ENCODE data around the gene ZMYND8.

ZMYND8 gene

GRCh38 chr20:47198254-47198671 is 158.2 kb downstream of the ZMYND8 start:
- no peak for TF ChIP-seq REST (IDR thresholded peaks at IDR 0.05; ENCODE audit: insufficient read depth in 1 of 2, low read depth in 2 of 2, low read length in 2 of 2)
- TF ChIP-seq POLR2AphosphoS5 (IDR thresholded peaks at IDR 0.05; ENCODE audit: low read depth, low read length): no peak
- no peak for TF ChIP-seq SIN3A (IDR thresholded peaks at IDR 0.05; ENCODE audit: borderline replicate concordance, insufficient read depth, low read length)
- no peak for TF ChIP-seq FOXP2 (optimal IDR thresholded peaks at IDR 0.05; ENCODE audit: borderline replicate concordance, extremely low read depth, extremely low read length, insufficient read depth)
- no peak for TF ChIP-seq TAF1 (IDR thresholded peaks at IDR 0.05; ENCODE audit: borderline replicate concordance, insufficient read depth, low read length)

DNA sequence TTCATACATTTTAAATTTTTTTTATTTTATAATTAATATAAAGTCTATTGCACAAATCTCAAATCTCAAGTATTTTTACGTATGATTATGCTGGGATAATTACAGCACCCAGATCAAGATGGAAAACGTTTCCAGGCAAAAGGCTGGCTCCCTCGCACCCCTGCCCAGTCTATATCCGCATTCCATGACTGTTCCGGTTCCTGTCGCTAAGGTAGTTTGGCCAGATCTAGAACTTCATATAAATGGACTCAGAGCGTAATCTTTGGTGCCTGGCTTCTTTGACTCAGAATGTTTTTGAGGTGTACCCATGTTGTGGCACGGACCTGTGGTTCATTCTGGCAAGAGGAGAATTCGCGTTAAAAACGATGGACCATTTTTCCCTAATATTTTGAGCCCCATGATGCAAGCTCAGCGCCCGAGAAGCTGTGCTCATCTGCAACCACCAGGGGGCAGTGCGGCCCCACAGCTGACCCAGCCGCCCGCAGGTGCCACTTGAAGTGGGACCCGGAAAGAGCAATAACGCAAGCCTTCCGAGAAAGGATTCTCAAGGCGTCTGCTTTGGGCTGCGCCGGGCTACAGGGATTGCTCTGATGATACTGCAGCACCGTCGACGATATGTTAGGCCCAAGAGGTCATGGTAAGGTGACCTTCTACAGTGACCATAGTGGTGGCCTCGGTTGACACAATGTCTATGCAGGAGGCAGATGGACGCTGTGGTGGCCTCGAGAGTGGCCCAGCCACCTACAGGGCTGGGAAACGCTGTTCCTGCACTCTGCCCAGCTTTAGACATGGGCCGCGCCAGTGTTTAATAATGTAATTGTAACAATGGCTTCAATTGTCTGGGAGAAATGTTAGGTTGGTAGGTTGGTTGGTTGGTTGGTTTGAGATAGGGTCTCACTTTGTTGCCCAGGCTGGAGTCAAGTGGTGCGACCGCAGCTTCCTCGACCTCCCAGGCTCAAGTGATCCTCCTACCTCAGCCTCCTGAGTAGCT is 160.1 kb downstream of the ZMYND8 start:
- TF ChIP-seq POLR2AphosphoS5 (IDR thresholded peaks at IDR 0.05; ENCODE audit: low read depth, low read length) (no peak), REST (IDR thresholded peaks at IDR 0.05; ENCODE audit: insufficient read depth in 1 of 2, low read depth in 2 of 2, low read length in 2 of 2) (no peak), TAF1 (IDR thresholded peaks at IDR 0.05; ENCODE audit: borderline replicate concordance, insufficient read depth, low read length) (no peak), FOXP2 (optimal IDR thresholded peaks at IDR 0.05; ENCODE audit: borderline replicate concordance, extremely low read depth, extremely low read length, insufficient read depth) (no peak), SIN3A (IDR thresholded peaks at IDR 0.05; ENCODE audit: borderline replicate concordance, insufficient read depth, low read length) (no peak)

DNA sequence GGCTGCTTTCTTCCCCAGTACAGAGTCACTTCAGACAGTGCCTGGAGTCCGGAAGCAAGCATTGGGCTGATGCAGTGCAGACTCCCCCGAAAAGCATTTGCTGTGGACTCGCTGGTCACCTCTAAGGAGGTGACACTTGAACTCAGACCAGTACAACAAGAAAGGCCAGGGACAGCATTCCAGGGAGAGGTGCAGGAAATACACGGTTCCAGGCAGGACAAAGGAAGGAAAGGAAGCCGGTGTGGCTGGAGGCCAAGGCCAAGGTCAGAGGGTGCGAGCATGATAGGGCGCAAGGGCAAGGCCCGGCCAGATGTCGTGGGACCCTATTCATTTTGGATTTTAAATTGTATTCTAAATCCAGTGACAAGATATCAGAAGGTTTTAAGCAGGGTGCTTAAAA is 160.9 kb downstream of the ZMYND8 start:
- TF ChIP-seq POLR2AphosphoS5 (IDR thresholded peaks at IDR 0.05; ENCODE audit: low read depth, low read length): no peak
- no peak for TF ChIP-seq FOXP2 (optimal IDR thresholded peaks at IDR 0.05; ENCODE audit: borderline replicate concordance, extremely low read depth, extremely low read length, insufficient read depth)
- TF ChIP-seq REST (IDR thresholded peaks at IDR 0.05; ENCODE audit: insufficient read depth in 1 of 2, low read depth in 2 of 2, low read length in 2 of 2): no peak
- TF ChIP-seq TAF1 (IDR thresholded peaks at IDR 0.05; ENCODE audit: borderline replicate concordance, insufficient read depth, low read length): no peak
- no peak for TF ChIP-seq SIN3A (IDR thresholded peaks at IDR 0.05; ENCODE audit: borderline replicate concordance, insufficient read depth, low read length)

GRCh38 chr20:47191956-47192355 is 164.5 kb downstream of the ZMYND8 start:
- TF ChIP-seq REST (IDR thresholded peaks at IDR 0.05; ENCODE audit: insufficient read depth in 1 of 2, low read depth in 2 of 2, low read length in 2 of 2) (no peak), SIN3A (IDR thresholded peaks at IDR 0.05; ENCODE audit: borderline replicate concordance, insufficient read depth, low read length) (no peak), TAF1 (IDR thresholded peaks at IDR 0.05; ENCODE audit: borderline replicate concordance, insufficient read depth, low read length) (no peak), POLR2AphosphoS5 (IDR thresholded peaks at IDR 0.05; ENCODE audit: low read depth, low read length) (no peak), FOXP2 (optimal IDR thresholded peaks at IDR 0.05; ENCODE audit: borderline replicate concordance, extremely low read depth, extremely low read length, insufficient read depth) (no peak)

Data from PFSK-1 (cell line).